Fibroblast of skin of left biceps (primary cell): ENCODE results near the gene BLNK.
"Not testable (repeated sequence)": the region's sequence is repeated elsewhere in the genome, so short reads cannot be mapped to it uniquely, and the experiment has no call there.

Source experiments
- DNase-seq, 2 experiments: peaks; one replicate each; pipeline ENCODE4 v3.0.0-alpha.2; 2013; ENCODE audit warnings: low read depth in 2 of 2

The BLNK gene

DNA sequence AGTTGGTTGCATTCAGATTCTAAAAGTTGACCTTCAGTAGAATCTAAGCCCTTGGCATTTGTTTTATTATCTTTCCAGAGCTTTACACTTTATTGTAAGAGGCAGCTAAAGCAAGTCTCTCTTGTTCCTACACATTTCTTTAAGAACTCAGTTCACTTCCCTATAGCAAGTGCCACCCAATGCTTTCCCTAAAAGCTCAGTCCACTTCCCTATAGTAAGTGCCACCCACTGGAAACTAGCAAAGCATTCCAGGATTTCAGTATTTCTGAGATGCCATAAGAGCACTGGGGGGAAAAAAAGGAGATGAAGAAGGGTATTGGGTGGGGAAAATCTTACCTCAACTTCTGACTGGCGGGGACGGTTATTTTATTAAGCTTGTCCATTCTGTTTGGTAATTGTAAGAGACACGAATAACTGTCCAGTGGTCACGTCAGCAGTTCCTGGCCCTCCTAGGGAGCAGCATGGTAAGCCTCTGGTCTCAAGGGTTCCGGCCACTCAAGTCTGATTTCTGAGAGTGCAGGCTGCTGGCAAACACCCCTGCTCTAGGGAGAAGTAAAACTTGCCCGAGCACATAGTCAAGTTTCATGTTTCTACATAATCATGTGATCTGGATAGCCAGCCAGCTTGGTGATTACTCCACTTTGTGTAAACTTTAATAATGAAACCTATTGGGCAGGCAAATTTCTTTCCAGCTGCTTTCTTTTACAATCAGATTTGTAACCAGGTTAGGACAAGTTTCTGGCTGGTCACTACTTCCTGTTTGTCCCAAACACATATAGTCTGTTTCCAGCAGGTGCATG lies at the start of gene BLNK:
Gene BLNK, minus strand, starts transcription at position 554 of the 800 bp plus-strand sequence. Its CDS starts 171 bp downstream, at position 383.
- no peak for DNase-seq

DNA sequence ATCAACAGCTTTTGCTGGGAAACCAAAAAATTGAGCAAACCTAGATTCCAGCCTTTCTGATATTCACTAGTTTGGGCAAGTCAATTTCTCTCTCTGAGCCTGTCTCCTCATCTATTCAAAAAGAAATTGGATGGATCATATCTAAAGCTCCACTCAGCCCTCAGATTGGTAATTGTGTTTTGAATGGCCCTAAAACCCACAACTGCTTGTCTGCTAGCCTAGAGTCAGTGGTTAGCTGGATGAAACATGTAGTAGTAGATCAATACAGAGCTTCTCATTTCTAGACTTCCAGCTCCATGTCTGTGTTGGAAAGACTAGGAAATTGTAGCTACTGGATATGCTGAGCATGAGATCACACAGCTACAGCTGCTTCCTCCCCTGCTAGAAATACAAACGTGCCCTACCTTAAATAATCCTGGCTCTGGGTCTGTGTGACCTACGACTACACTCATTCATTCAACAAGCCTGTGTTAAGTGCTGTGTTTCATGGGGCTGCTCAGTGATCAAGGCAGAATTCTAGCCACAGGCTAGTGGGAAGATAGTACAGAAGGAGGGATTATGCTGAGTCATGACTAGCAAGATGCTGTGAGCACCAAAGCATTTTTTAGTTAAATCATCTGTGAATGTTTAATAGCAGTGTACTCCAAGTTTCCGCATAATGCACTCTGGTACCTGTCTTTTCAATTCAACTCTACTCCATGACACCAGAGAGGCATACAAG lies 48.5 kb upstream of the BLNK start:
- no peak for DNase-seq

DNA sequence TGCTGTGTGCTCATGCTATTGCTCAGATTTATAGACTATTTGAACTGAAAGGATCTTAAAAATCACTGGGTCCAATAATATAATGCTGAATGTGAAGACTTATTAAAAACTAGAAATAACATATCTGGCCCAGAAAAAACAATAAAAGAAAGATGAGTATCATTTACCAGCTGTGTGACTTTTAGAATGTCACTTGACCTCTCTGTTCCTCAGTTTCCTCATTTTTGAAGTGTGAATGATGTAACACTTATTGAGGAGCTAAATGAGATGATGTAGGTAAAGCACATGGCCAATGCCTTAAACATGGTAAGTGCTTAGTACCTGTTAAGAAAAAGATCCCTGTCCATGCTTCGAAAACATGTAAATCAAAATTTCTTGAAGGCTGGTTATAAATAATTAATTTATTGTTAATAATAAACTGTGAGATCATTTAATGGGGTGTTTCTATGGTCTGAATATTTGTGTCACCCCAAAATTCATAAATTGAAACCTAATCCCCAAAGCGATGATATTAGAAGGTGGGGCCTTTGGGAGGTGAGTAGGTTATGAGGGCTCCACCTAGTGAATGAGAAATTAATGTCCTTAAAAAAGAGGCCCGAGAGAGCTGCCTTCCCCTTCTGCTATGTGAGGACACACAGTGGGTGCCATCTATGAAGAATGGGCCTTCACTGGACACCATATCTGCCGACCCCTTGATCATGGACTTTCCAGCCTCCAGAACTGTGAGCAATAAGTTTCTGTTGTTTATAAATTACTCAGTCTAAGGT lies 45.9 kb upstream of the BLNK start:
- no peak for DNase-seq

DNA sequence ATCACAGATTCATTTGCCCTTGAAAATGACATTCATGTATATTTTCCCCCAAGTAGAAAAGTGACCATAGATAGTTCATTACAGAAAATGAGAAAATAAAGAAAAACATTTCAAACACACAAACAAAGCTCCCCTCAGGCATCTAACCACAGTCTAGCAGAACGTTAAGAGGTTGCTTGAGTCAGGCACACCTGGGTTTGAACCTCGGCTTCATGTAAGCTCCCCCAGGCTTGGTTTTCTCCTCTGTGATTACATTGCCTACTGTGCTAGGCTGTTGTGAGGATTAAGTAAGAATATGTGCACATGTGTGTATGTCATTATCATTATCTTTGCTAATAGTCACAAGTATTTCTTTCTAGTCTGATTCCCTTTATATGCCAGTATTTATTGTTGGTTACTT lies 42.0 kb upstream of the BLNK start:
- no peak for DNase-seq

- no peak for DNase-seq
These were observed 39.9 kb upstream of the BLNK start for GRCh38 chr10:96311180-96311715.

DNA sequence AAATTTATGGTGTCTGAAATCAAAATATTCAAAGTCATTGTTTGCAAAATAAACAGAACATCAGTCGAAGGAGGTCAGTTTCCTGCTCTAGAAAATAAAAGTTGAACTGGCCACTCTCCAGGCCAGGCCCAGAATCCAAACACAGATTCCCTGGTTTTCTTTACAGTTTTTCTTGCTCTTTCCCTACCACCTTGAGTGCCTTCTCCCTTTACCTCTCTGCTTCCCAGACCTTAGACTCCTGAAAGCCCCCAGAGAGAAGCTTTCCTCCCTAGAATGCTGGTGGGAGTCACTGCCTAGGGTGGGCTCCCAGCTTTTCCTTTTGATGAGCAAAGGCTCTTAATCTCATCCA lies 38.9 kb upstream of the BLNK start:
- DNase-seq, result no peak

GRCh38 chr10:96309628-96310320 lies 38.4 kb upstream of the BLNK start:
- no peak for DNase-seq

DNA sequence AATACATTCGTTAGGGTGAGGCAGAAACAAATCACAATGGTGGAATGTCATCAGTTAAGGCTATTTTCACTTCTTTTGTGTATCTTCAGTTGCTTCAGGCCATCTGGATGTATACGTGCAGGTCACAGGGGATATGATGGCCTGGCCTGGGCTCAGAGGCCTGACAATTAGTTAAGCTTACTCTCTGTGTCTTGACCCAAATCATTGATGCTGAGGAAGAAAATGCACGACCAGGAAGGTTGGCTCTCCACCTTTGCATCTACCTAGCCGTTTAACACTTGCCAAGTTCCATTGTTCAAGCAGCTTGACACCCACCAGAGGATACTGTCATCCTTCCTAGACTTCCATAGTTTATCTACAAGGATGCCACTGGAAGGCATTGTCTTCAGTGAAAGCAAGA lies 37.5 kb upstream of the BLNK start:
- DNase-seq, result not testable (repeated sequence)

GRCh38 chr10:96306516-96306915 lies 35.1 kb upstream of the BLNK start:
- DNase-seq, result no peak

- no peak for DNase-seq
These were observed 33.6 kb upstream of the BLNK start for GRCh38 chr10:96305019-96305418.

DNA sequence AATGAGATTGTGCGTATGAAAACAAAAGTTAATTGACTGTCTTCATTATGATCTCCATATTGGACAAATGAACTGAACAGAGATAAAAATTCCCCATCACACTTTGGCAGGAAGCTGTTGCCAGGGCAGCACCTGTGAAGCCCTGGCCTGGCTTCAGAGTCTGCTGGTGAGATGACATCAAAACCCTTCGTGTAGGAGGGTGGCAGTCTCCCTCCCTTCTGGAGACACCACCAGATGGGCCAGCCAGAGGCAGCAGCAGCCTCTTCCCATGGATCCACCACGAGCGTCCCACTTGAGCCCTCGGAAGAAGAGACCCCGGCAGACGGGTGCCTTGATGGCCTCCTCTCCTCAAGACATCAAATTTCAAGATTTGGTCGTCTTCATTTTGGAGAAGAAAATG lies 32.9 kb upstream of the BLNK start, which contains the start of gene DNTT:
Gene DNTT, plus strand, starts transcription at position 205 of the 400 bp plus-strand sequence. Its CDS starts 64 bp downstream, at position 269.
- no peak for DNase-seq

GRCh38 chr10:96301616-96302015 lies 30.2 kb upstream of the BLNK start:
- DNase-seq, result no peak

- DNase-seq, result no peak
These were observed 28.0 kb upstream of the BLNK start for GRCh38 chr10:96299383-96299782.

GRCh38 chr10:96298362-96298761 lies 27.0 kb upstream of the BLNK start:
- DNase-seq, result no peak

- DNase-seq, result no peak
These were observed 26.1 kb upstream of the BLNK start for GRCh38 chr10:96297486-96297885.

GRCh38 chr10:96295475-96295874 lies 24.1 kb upstream of the BLNK start:
- DNase-seq, result no peak

DNA sequence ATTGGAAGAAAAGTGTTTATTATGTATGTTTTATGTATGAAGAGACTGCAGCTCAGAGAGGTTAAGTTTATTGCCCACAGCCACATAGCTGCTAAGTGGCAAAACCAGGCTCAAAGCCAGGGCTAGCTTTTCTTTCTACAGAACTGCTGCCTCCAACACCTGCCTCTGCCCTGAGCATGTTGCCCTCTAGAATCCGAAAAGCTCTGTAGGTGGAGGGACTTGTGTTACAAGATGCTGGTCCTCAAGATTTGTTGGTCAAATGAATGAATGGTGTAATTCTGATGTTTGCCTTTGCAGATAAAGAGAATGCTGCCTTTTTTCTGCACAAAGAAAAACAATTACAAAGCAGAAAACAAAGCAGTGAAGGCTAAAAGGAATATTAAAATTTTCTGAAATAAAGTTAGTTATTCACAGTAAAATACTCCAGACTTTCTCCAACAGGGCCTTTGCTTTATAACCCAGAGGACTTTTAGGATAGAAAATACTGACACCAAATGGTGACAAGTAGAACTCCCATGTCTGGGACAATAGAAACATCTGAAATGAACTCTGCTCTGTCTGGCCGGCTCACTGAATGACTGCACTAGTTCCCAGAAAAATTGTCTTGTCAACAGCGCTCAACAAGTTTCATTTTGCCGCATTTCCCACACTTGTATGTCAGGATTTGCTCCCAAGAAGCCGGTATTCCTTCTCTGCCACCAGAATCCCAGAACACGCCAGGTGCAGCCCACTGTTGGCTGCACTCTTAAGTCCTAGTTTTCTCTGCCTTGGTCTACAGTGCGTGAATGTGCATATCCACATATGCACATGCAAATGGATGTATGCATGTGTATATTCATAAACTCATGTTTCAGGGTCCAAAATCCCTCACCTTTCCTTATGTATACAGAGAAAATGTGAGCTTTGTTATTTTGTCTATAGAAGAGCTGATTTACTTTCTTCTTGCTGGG lies 21.9 kb upstream of the BLNK start:
- DNase-seq, result peak in 1 of 2 experiments; percentile 1

DNA sequence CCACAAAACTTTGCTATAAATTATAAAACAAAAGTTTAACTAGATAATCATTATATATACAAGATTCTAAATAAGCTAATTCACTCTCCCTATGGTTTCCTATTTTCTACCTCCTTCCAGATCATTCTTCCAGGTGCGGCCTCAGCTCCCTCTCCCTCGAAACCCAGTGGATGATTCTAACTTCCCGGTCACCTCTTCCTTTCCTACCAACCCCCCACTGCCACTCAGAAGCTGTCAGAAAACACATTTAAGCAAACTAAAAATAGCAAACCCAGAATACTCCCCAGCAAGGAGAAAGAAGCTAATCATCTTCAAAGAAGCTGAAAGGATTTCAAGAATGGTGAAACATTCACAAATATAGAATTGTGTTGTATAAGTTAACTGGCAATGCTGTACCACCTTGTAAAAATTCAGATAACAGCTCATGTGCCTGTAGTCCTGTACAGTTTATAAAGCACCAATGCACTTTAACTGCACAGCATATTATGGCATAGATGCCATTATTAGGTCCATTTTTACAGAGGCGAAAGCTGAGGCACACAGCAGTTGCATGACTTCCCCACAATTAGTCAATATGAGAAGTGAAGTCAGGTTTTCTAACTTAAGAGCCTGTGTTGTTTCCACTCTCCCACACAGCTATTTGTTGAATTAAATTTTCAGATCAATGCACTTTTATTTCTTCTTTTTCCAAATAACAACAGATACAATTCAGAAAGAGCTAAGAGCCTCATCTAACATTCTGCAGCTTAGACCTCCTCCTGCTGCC lies 19.2 kb upstream of the BLNK start:
- DNase-seq, result no peak

GRCh38 chr10:96289218-96289910 lies 18.0 kb upstream of the BLNK start:
- no peak for DNase-seq
